Measurements from ENCODE around the gene HNRNPAB. TPM values are rescaled to one million over a fixed set of nuclear protein-coding genes. Genes with fewer than 3 reads are reported as not detected.

HNRNPAB gene
- total RNA-seq = 100 to 1,000 TPM in 1 of 4 donors, 10 to 100 TPM in 3; 74.8 to 135 (median 81.4) TPM

- peak in 2 of 6 experiments; percentile 3 to 13 for TF ChIP-seq CTCF (IDR thresholded peaks at IDR 0.05)
- TF ChIP-seq POLR2A (IDR thresholded peaks at IDR 0.05) = peak; percentile 100
- no peaks in the 10 kb centered on the region for H3K27me3 ChIP-seq
- peaks cover 0 to 29% (median 0%) of the 10 kb centered on the region in 3 donors for H3K36me3 ChIP-seq
- peak within 1 kb of the TSS; percentile 87 to 100 (median 93) for H3K4me3 ChIP-seq
- peaks cover 3 to 36% (median 13%) of the 10 kb centered on the region in 4 donors for H3K4me1 ChIP-seq
- H3K27ac ChIP-seq = peak within 1 kb of the TSS; percentile 97 to 99 (median 98)
- H3K9me3 ChIP-seq = no peaks in the 10 kb centered on the region
- DNase-seq = peak; percentile 97 to 98 (median 97)
Observed at GRCh38 chr5:178204182-178204934, at the start of gene HNRNPAB. Gene HNRNPAB, plus strand, starts transcription at chr5:178204533. Its CDS starts 305 bp downstream, at chr5:178204838.

GRCh38 chr5:178155065-178155464, 49.3 kb upstream of the HNRNPAB start:
- Histone ChIP-seq H3K27ac (no peak overlapping the region), H3K9me3 (no peaks in the 10 kb centered on the region), H3K4me3 (no peak overlapping the region), H3K27me3 (no peaks in the 10 kb centered on the region), H3K36me3 (peaks cover 0 to 6% (median 0%) of the 10 kb centered on the region in 3 donors), H3K4me1 (peaks cover 0 to 13% (median 0%) of the 10 kb centered on the region in 4 donors)
- TF ChIP-seq POLR2A (IDR thresholded peaks at IDR 0.05) (no peak), CTCF (IDR thresholded peaks at IDR 0.05) (no peak)
- DNase-seq = no peak

GRCh38 chr5:178160176-178160575, 44.2 kb upstream of the HNRNPAB start:
- Histone ChIP-seq H3K36me3 (no peaks in the 10 kb centered on the region), H3K9me3 (no peaks in the 10 kb centered on the region), H3K27me3 (no peaks in the 10 kb centered on the region), H3K27ac (no peak overlapping the region), H3K4me3 (no peak overlapping the region), H3K4me1 (peaks cover 0 to 6% (median 2%) of the 10 kb centered on the region in 4 donors)
- TF ChIP-seq POLR2A (IDR thresholded peaks at IDR 0.05) (no peak), CTCF (IDR thresholded peaks at IDR 0.05) (no peak)
- no peak for DNase-seq

GRCh38 chr5:178162481-178162880, 41.9 kb upstream of the HNRNPAB start:
- no peaks in the 10 kb centered on the region for H3K36me3 ChIP-seq
- H3K4me3 ChIP-seq = no peak overlapping the region
- TF ChIP-seq POLR2A (IDR thresholded peaks at IDR 0.05) (no peak), CTCF (IDR thresholded peaks at IDR 0.05) (no peak)
- no peaks in the 10 kb centered on the region for H3K27me3 ChIP-seq
- DNase-seq = no peak
- H3K4me1 ChIP-seq = peaks cover 0 to 6% (median 2%) of the 10 kb centered on the region in 4 donors
- H3K27ac ChIP-seq = no peak overlapping the region
- H3K9me3 ChIP-seq = no peaks in the 10 kb centered on the region

GRCh38 chr5:178163772-178164735, 40.3 kb upstream of the HNRNPAB start:
- peaks cover 0 to 6% (median 2%) of the 10 kb centered on the region in 4 donors for H3K4me1 ChIP-seq
- DNase-seq = peak; percentile 89 to 94 (median 93)
- no peaks in the 10 kb centered on the region for H3K27me3 ChIP-seq
- no peaks in the 10 kb centered on the region for H3K9me3 ChIP-seq
- H3K27ac ChIP-seq = no peak overlapping the region
- TF ChIP-seq CTCF (IDR thresholded peaks at IDR 0.05) = peak; percentile 93 to 99 (median 98)
- TF ChIP-seq POLR2A (IDR thresholded peaks at IDR 0.05) = no peak
- peak overlapping the region in 2 of 4 donors; percentile 15 to 28 for H3K4me3 ChIP-seq
- H3K36me3 ChIP-seq = no peaks in the 10 kb centered on the region
